Ascending aorta (tissue), 2 donors: Measurements from ENCODE around the gene SLC28A3. TPM values are rescaled to one million over a fixed set of nuclear protein-coding genes. Genes with fewer than 3 reads are reported as not detected.

Source experiments
- DNase-seq, 2 donors: peaks; one replicate each; pipeline ENCODE4 v3.0.0-alpha.2; 2019; ENCODE audit warnings: low spot score in 2 of 2
- H3K27ac ChIP-seq, 2 donors: fragments of 200-600 bp; sonication (generic); one replicate each; pipeline ENCODE4 v1.5.1; 2016 to 2017; ENCODE audit warnings: mild to moderate bottlenecking in 1 of 2
- H3K27me3 ChIP-seq: fragments of 200-600 bp; sonication (generic); one replicate; pipeline ENCODE4 v1.5.1; 2017
- H3K36me3 ChIP-seq, 2 donors: fragments of 200-600 bp; sonication (generic); one replicate each; pipeline ENCODE4 v1.5.1; 2016
- H3K4me1 ChIP-seq, 2 donors: fragments of 200-600 bp; sonication (generic); one replicate each; pipeline ENCODE4 v1.5.1; 2016 to 2017; ENCODE audit warnings: mild to moderate bottlenecking in 1 of 2
- H3K4me3 ChIP-seq, 2 donors: fragments of 200-600 bp; sonication (generic); one replicate each; pipeline ENCODE4 v1.5.1; 2016 to 2017; ENCODE audit warnings: mild to moderate bottlenecking in 1 of 2
- H3K9me3 ChIP-seq, 2 donors: fragments of 200-600 bp; sonication (generic); one replicate each; pipeline ENCODE4 v1.5.1; 2016
- CTCF ChIP-seq, 3 experiments: fragments of 200-600 bp in 2 of 3; fragments of 450-650 bp in 1 of 3; sonication (generic) in 2 of 3; IDR thresholded peaks; one replicate each; pipeline ENCODE4 v1.5.1; 2016 to 2019; ENCODE audit warnings: antibody characterized with exemption in 3 of 3, mild to moderate bottlenecking in 1 of 3, moderate library complexity in 1 of 3
- intact Hi-C: fragments of 100-400 bp; cut with DNase I; formaldehyde crosslinking; loops from one replicate; pipeline ENCODE4 v1.15.1; 2023
- total RNA-seq: library from RNA; depleted of rRNA; stranded (reverse); fragments of >200 nt; gene quantifications from one replicate; pipeline ENCODE4 v1.1.0, GENCODE V29; 2016

Gene SLC28A3
- total RNA-seq, 1 donor from 2014 or later, result not detected

- H3K36me3 ChIP-seq, result no peaks in the 10 kb centered on the region
- H3K4me1 ChIP-seq, result no peaks in the 10 kb centered on the region
- intact Hi-C loops, result no loop called here
- H3K27ac ChIP-seq, result no peak overlapping the region
- no peaks in the 10 kb centered on the region for H3K27me3 ChIP-seq
- DNase-seq, result no peak
- no peak for TF ChIP-seq CTCF (IDR thresholded peaks at IDR 0.05)
- H3K9me3 ChIP-seq, result no peaks in the 10 kb centered on the region
- H3K4me3 ChIP-seq, result no peak overlapping the region
Measured at GRCh38 chr9:84283946-84284345, 56.6 kb downstream of the SLC28A3 start.

- H3K9me3 ChIP-seq, result no peaks in the 10 kb centered on the region
- no peak for TF ChIP-seq CTCF (IDR thresholded peaks at IDR 0.05)
- H3K4me3 ChIP-seq, result no peak overlapping the region
- H3K27me3 ChIP-seq, result no peaks in the 10 kb centered on the region
- H3K36me3 ChIP-seq, result no peaks in the 10 kb centered on the region
- H3K4me1 ChIP-seq, result no peaks in the 10 kb centered on the region
- no peak for DNase-seq
- no peak overlapping the region for H3K27ac ChIP-seq
- intact Hi-C loops, result no loop called here
Measured at GRCh38 chr9:84278130-84278529, 62.4 kb downstream of the SLC28A3 start.

GRCh38 chr9:84277646-84278045, 62.9 kb downstream of the SLC28A3 start:
- no peaks in the 10 kb centered on the region for H3K36me3 ChIP-seq
- no peak overlapping the region for H3K4me3 ChIP-seq
- TF ChIP-seq CTCF (IDR thresholded peaks at IDR 0.05), result no peak
- no peak overlapping the region for H3K27ac ChIP-seq
- no peaks in the 10 kb centered on the region for H3K4me1 ChIP-seq
- intact Hi-C loops, result no loop called here
- no peaks in the 10 kb centered on the region for H3K27me3 ChIP-seq
- H3K9me3 ChIP-seq, result no peaks in the 10 kb centered on the region
- DNase-seq, result no peak

- intact Hi-C loops, result no loop called here
- H3K4me3 ChIP-seq, result no peak overlapping the region
- H3K27me3 ChIP-seq, result no peaks in the 10 kb centered on the region
- no peaks in the 10 kb centered on the region for H3K9me3 ChIP-seq
- no peak for TF ChIP-seq CTCF (IDR thresholded peaks at IDR 0.05)
- no peak overlapping the region for H3K27ac ChIP-seq
- no peaks in the 10 kb centered on the region for H3K4me1 ChIP-seq
- H3K36me3 ChIP-seq, result no peaks in the 10 kb centered on the region
- no peak for DNase-seq
Measured at GRCh38 chr9:84276741-84277140, 63.8 kb downstream of the SLC28A3 start.

GRCh38 chr9:84271921-84272556, 68.5 kb downstream of the SLC28A3 start:
- intact Hi-C loops, result no loop called here

More at GRCh38 chr9:84271921-84272556, 68.5 kb downstream of the SLC28A3 start:
- TF ChIP-seq CTCF (IDR thresholded peaks at IDR 0.05), result no peak
- H3K27me3 ChIP-seq, result no peaks in the 10 kb centered on the region
- no peaks in the 10 kb centered on the region for H3K36me3 ChIP-seq
- H3K27ac ChIP-seq, result no peak overlapping the region
- no peaks in the 10 kb centered on the region for H3K9me3 ChIP-seq
- DNase-seq, result no peak
- H3K4me3 ChIP-seq, result peak overlapping the region; percentile 5 to 45
- no peaks in the 10 kb centered on the region for H3K4me1 ChIP-seq
